ENCODE measurements around the gene ANKRD35. TPM values are rescaled to one million over a fixed set of nuclear protein-coding genes. Genes with fewer than 3 reads are reported as not detected.

Gene ANKRD35
- total and polyA plus RNA-seq, 10 of the 15 experiments (the other 5 are each of a cell fraction or from before 2014, with no cell fraction given) = 0.01 to 0.08 TPM; not detected in 8

DNA sequence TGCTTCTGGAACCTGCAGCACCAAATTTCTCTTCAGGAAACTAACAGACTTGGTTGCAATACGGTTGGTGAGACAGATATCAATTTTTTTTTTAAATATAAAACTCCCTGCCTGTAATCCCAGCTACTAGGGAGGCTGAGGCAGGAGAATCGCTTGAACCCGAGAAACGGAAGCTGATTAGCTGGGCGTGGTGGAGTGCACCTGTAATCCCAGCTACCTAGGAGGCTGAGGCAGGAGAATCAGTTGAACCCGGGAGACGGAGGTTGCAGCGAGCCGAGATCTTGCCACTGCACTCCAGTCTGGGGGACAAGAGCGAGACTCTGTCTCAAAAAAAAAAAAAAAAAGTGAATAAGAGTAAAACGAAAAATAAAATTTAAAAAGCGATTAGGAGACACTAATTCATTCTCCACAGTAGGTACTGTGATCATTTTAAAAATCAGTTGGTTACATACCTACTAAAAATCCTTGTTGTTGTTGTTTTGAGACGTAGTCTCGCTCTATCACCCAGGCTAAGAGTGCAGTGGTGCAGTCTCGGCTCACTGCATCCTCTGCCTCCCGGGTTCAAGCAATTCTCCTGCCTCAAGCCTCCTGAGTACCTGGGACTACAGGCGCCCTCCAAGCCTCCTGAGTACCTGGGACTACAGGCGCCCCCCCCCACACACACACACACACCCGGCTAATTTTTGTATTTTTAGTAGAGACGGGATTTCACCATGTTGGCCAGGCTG is 42.4 kb upstream of the ANKRD35 start (continued):
- TF ChIP-seq, protein P1, sequence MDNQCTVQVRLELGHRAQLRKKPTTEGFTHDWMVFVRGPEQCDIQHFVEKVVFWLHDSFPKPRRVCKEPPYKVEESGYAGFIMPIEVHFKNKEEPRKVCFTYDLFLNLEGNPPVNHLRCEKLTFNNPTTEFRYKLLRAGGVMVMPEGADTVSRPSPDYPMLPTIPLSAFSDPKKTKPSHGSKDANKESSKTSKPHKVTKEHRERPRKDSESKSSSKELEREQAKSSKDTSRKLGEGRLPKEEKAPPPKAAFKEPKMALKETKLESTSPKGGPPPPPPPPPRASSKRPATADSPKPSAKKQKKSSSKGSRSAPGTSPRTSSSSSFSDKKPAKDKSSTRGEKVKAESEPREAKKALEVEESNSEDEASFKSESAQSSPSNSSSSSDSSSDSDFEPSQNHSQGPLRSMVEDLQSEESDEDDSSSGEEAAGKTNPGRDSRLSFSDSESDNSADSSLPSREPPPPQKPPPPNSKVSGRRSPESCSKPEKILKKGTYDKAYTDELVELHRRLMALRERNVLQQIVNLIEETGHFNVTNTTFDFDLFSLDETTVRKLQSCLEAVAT (IDR thresholded peaks at IDR 0.05) = peak; percentile 12; the same call in 1 of the 2 replicates
- TF ChIP-seq TCF7 (IDR thresholded peaks at IDR 0.05; ENCODE audit: borderline replicate concordance) = no peak
- no peak for TF ChIP-seq FOXM1 (IDR thresholded peaks at IDR 0.05; ENCODE audit: low read depth, low read length)
- TF ChIP-seq, protein P2, sequence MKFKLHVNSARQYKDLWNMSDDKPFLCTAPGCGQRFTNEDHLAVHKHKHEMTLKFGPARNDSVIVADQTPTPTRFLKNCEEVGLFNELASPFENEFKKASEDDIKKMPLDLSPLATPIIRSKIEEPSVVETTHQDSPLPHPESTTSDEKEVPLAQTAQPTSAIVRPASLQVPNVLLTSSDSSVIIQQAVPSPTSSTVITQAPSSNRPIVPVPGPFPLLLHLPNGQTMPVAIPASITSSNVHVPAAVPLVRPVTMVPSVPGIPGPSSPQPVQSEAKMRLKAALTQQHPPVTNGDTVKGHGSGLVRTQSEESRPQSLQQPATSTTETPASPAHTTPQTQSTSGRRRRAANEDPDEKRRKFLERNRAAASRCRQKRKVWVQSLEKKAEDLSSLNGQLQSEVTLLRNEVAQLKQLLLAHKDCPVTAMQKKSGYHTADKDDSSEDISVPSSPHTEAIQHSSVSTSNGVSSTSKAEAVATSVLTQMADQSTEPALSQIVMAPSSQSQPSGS (IDR thresholded peaks at IDR 0.05; ENCODE audit: low read length) = no peak
- no peak for TF ChIP-seq CEBPB (IDR thresholded peaks at IDR 0.05; ENCODE audit: borderline replicate concordance in 1 of 2, low read depth in 2 of 2, low read length in 2 of 2)

Measured in GM12878 (cell line).